Muscle layer of colon (tissue), 2 donors: Measurements from ENCODE around the gene DAZAP2.
"Not testable (repeated sequence)": the region's sequence is repeated elsewhere in the genome, so short reads cannot be mapped to it uniquely, and the experiment has no call there.

ENCODE experiments used
- H3K27ac ChIP-seq: one replicate; pipeline ENCODE4 v1.7.0; 2013; ENCODE audit warnings: low read depth, mild to moderate bottlenecking, low read length, moderate library complexity
- H3K27me3 ChIP-seq, 2 donors: one replicate each; pipeline ENCODE4 v1.7.0; 2013; ENCODE audit warnings: low read length in 2 of 2, mild to moderate bottlenecking in 2 of 2; ENCODE audit not compliant: insufficient read depth in 2 of 2, control insufficient read depth in 1 of 2
- H3K36me3 ChIP-seq: one replicate; pipeline ENCODE4 v1.7.0; 2013; ENCODE audit warnings: mild to moderate bottlenecking, low read length; ENCODE audit not compliant: insufficient read depth
- H3K4me1 ChIP-seq: one replicate; pipeline ENCODE4 v1.7.0; 2013; ENCODE audit warnings: mild to moderate bottlenecking, low read length; ENCODE audit not compliant: insufficient read depth
- H3K4me3 ChIP-seq, 2 donors: one replicate each; pipeline ENCODE4 v1.7.0; 2013; ENCODE audit warnings: low read length in 2 of 2, low read depth in 1 of 2, mild to moderate bottlenecking in 1 of 2, moderate library complexity in 1 of 2
- H3K9ac ChIP-seq: one replicate; pipeline ENCODE4 v1.7.0; 2013; ENCODE audit warnings: low read length
- H3K9me3 ChIP-seq: one replicate; pipeline ENCODE4 v1.7.0; 2013; ENCODE audit warnings: mild to moderate bottlenecking, low read length
- donor health status: abdominal sarcoma.
- donor health status: Adenocarcinoma of cecum.

The DAZAP2 gene

DNA sequence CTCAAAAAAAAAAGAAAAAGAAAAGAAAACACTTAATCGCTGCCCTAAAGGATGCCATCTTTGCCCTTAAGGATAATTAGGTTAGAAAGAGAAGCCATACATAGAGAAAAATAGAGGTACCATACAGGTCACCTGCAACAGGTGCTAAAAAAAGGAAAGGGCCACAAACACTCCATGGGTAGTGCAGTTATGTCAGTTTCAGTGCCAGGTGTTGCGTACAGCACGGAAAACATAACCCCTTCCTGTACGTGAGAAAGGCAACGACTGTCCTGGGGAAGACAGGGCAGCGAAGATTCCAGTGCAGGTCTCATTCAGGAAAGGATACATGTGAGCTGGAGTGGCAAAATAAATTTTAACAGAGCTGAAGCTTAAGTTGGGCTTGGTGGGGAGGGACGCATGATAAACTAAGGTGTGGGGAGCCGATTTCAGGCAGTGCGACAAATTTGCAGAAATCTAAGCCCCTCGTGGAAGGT, 553 bp upstream of the DAZAP2 start:
- Histone ChIP-seq H3K9me3 (no peaks in the 10 kb centered on the region), H3K4me3 (peak overlapping the region; percentile 99 to 100)

DNA sequence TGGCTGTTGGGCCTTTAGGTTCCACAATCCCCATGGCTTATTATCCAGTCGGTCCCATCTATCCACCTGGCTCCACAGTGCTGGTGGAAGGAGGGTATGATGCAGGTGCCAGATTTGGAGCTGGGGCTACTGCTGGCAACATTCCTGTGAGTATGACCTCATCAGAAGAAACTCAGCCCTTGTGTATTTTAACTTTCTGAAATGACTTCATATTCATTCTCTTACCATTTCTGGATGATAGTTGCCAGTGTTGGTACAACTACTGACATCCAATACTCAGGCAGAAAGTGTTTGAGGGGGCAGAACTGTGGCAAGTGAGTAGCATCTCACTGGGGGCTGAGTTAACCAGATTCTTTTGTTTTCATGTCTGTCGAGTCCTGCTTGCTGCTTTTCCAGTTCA, 2.3 kb downstream of the DAZAP2 start:
- peaks cover 17% of the 10 kb centered on the region for H3K4me1 ChIP-seq
- no peak overlapping the region for H3K27ac ChIP-seq
- H3K27me3 ChIP-seq = no peaks in the 10 kb centered on the region
- no peak overlapping the region for H3K4me3 ChIP-seq
- no peaks in the 10 kb centered on the region for H3K9me3 ChIP-seq
- no peak overlapping the region for H3K9ac ChIP-seq
- H3K36me3 ChIP-seq = peaks cover 46% of the 10 kb centered on the region

More for the DNA sequence above, 553 bp upstream of the DAZAP2 start:
- Histone ChIP-seq H3K9ac (peak overlapping the region; percentile 74), H3K27me3 (no peaks in the 10 kb centered on the region), H3K4me1 (peaks cover 17% of the 10 kb centered on the region), H3K36me3 (peaks cover 32% of the 10 kb centered on the region), H3K27ac (peak overlapping the region; percentile 100)

DNA sequence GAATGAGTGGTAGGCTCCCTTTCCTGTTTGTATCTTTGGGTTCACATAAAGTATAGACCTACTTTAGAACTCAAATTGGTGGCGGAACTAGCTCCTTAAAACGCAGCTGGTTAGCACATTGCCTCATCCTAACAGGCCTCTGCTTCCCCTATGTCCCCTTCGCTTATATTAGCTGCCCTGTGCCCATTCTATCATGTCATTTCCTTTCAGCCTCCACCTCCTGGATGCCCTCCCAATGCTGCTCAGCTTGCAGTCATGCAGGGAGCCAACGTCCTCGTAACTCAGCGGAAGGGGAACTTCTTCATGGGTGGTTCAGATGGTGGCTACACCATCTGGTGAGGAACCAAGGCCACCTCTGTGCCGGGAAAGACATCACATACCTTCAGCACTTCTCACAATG, 3.5 kb downstream of the DAZAP2 start:
- H3K27ac ChIP-seq = no peak overlapping the region
- H3K4me3 ChIP-seq = no peak overlapping the region
- no peaks in the 10 kb centered on the region for H3K27me3 ChIP-seq
- no peaks in the 10 kb centered on the region for H3K9me3 ChIP-seq
- H3K9ac ChIP-seq = no peak overlapping the region
- H3K4me1 ChIP-seq = peaks cover 17% of the 10 kb centered on the region
- peaks cover 46% of the 10 kb centered on the region for H3K36me3 ChIP-seq

DNA sequence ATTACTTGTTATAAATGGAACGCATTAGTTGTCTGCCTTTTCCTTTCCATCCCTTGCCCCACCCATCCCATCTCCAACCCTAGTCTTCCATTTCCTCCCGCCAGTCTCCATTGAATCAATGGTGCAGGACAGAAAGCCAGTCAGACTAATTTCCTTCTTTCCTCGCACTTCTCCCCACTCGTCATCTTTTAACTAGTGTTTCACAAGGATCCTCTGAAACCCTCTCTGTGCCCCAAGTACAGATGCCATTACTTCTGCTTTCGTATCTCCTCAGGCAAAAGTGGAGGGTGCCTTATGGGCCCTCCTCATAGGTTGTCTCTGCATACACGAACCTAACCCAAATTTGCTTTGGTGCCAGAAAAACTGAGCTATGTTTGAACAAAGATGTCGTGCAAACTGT, 4.2 kb downstream of the DAZAP2 start:
- Histone ChIP-seq H3K4me1 (peaks cover 21% of the 10 kb centered on the region), H3K36me3 (peaks cover 46% of the 10 kb centered on the region), H3K9ac (no peak overlapping the region)

DNA sequence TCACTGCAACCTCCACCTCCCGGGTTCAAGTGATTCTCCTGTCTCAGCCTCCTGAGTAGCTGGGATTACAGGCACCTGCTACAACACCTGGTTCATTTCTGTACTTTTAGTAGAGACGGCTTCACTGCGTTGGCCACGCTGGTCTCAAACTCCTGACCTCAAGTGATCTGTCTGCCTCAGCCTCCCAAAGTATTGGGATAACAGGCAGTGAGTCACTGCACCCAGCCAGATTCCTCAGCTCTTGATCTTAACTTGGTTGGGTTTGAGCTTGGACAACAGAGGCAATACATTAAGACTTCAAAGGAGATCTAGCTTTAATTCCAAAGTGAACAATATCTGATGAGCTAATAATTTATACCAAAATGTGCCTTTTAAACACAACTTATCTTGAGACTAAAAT, 5.6 kb downstream of the DAZAP2 start:
- no peak overlapping the region for H3K9ac ChIP-seq
- H3K4me1 ChIP-seq = peaks cover 17% of the 10 kb centered on the region
- H3K9me3 ChIP-seq = no peaks in the 10 kb centered on the region
- peaks cover 46% of the 10 kb centered on the region for H3K36me3 ChIP-seq
- no peak overlapping the region for H3K27ac ChIP-seq
- no peak overlapping the region for H3K4me3 ChIP-seq
- H3K27me3 ChIP-seq = no peaks in the 10 kb centered on the region

More for the DNA sequence above, 4.2 kb downstream of the DAZAP2 start:
- Histone ChIP-seq H3K27ac (no peak overlapping the region), H3K27me3 (no peaks in the 10 kb centered on the region), H3K9me3 (no peaks in the 10 kb centered on the region), H3K4me3 (no peak overlapping the region)

DNA sequence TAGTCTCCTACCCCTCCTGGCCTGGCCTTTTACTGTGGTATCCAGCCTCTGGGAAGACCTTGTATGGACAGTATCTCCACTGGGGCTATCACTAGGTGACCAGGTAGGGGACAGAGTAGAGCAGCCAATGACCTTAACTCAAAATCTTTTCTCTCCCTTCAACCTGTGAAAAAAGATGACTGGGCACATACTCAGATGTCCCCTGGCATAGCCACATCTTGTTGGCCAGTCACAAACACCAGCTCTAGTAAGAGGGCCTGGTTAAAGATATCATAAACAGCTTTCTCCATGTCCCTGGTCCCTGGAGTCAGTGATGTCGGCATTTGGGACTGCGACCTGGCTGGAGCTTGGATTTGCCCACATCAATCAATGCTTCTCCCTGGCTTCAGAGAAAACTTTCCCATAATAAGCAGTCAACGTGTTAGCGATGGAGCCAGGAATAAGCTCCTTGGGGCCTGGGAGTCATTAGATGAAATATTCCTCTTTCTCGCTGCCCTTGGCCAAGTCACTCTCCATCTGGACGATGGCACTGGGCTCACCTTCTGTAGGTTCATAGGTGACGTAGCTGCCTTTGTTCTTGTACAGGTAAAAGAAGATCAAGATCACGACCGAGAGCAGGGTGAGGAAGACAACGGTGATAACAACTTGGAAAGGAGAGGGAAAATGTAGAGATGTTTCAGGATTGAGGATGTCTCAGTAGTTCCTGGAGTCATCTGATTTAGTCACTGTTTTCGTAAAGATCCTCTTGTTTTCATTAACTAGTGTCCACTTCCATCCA, 7.0 kb downstream of the DAZAP2 start:
- no peak overlapping the region for H3K4me3 ChIP-seq
- H3K36me3 ChIP-seq = peaks cover 36% of the 10 kb centered on the region
- no peaks in the 10 kb centered on the region for H3K27me3 ChIP-seq
- peaks cover 7% of the 10 kb centered on the region for H3K4me1 ChIP-seq
- H3K27ac ChIP-seq = no peak overlapping the region
- no peak overlapping the region for H3K9ac ChIP-seq
- H3K9me3 ChIP-seq = no peaks in the 10 kb centered on the region

DNA sequence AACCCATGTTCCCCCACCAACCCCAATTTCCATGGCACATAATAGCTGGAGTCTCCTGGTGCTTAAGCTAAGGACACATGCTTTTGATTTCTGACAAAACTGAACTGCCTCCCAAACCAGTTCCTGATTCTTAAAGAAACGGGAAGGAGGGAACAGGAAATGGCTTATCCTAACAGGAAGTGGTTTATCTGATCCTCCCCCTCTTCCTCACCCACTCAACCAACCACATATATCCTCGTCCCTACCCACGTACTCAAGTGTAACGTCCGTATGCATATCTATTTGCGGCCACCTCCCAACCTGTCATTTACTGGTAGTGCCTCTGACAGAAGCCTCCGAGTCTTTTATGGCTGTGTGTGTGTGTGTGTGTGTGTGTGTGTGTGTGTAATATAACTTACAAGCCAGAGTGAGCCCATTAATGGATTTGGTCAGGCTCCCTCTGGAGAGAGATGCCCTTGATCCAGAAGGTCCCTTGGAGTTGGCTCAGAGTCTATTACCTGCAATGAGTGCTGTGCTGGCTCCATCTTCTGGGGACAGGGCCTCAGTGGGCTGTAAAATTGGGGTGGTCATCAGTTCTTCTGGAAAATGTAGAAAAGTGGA, 7.7 kb downstream of the DAZAP2 start:
- Histone ChIP-seq H3K27me3 (no peaks in the 10 kb centered on the region), H3K4me3 (no peak overlapping the region), H3K4me1 (peaks cover 5% of the 10 kb centered on the region), H3K36me3 (peaks cover 29% of the 10 kb centered on the region), H3K9me3 (no peaks in the 10 kb centered on the region), H3K27ac (no peak overlapping the region), H3K9ac (no peak overlapping the region)

DNA sequence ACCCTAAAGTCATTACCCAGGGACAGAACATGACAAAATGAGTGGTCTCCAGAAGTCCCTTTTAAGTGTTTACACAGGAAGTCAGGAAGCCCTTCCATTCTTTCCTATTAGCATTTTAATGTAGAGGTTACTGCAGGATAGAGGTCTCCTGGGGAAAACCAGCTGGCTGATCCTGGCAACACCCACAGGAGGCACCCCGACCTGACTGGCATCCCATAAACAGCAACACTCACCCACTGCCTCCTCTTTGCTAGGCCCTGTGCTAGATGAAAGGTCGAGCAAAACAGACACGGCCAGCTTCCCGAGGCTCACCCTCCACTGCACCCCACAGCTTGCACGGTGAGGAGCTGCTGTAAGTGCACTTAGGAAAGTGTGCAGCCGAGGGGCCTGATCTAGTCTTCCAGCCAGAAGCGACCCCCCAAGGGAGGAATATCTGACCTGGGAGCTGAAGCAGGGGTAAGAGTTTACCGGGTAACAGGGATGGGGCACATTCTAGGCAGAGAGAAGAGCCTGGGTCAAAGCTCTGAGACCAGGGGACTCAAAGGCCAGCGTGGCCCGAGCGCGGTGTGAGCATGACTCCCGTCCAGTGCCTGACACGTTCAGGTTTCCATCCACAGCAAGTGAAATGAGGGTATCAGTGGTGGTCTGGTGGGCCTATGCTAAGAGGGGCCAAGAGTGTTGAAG, 9.0 kb downstream of the DAZAP2 start:
- no peak overlapping the region for H3K27ac ChIP-seq

DNA sequence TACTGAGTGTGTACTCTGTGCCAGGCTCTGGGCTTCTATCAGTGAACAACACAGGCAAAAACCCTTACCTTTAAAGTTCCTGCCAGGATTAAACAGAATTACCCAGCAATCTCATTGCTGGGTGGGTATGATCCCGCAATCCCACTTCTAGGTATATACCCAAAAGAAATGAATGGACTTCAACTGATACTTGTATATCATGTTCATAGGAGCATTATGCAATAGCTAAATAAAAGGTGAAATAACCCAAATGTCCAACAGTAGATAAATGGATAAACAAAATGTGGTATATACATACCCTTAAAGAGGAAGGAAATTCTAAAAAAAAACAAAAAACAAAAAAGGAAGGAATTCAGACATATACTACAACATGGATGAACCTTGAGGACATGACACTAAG, 14.7 kb downstream of the DAZAP2 start:
- H3K4me3 ChIP-seq = no peak overlapping the region
- H3K9me3 ChIP-seq = no peaks in the 10 kb centered on the region
- H3K27ac ChIP-seq = no peak overlapping the region
- no peaks in the 10 kb centered on the region for H3K36me3 ChIP-seq
- H3K4me1 ChIP-seq = no peaks in the 10 kb centered on the region
- H3K9ac ChIP-seq = no peak overlapping the region
- no peaks in the 10 kb centered on the region for H3K27me3 ChIP-seq

More for the DNA sequence above, 9.0 kb downstream of the DAZAP2 start:
- H3K4me3 ChIP-seq = no peak overlapping the region
- no peak overlapping the region for H3K9ac ChIP-seq
- H3K36me3 ChIP-seq = peaks cover 18% of the 10 kb centered on the region
- H3K4me1 ChIP-seq = peaks cover 5% of the 10 kb centered on the region
- no peaks in the 10 kb centered on the region for H3K9me3 ChIP-seq
- H3K27me3 ChIP-seq = no peaks in the 10 kb centered on the region

DNA sequence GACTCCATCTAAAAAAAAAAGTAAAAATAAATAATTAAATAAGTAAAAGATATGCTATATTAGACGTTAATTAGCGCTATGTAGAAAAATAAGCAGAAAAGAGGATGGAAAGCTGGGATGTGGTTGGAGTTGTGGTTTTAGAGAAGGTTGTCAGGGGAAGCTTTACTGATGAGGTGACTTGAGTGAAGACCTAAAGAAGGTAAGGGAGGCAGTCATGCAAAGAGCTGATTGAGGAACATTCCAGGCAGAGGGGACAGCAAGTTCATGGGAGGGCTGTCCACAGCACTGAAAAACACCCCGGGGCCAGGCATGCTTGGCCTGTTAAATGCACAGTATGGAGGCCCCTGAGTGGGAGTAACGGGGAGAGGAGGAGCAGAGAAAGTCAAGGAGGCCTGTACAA, 15.9 kb downstream of the DAZAP2 start:
- no peaks in the 10 kb centered on the region for H3K9me3 ChIP-seq
- no peak overlapping the region for H3K27ac ChIP-seq
- no peaks in the 10 kb centered on the region for H3K36me3 ChIP-seq
- no peak overlapping the region for H3K4me3 ChIP-seq
- no peaks in the 10 kb centered on the region for H3K4me1 ChIP-seq
- no peaks in the 10 kb centered on the region for H3K27me3 ChIP-seq
- no peak overlapping the region for H3K9ac ChIP-seq

DNA sequence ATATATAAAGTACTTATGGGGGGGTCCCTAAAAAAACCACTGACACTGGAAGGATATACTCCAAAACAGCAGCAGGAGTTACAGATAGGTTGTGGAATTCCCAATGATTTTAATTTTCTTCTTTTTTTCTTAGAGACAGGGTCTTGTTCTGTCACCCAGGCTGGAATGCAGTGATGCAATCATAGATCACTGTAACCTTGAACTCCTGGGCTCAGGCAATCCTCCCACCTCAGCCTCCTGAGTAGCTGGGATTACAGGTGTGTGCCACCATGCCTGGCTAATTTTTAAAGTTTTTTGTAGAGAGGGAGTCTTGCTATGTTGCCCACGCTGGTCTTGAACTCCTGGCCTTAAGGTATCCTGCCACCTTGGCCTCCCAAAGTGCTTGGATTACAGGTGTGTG, 21.0 kb downstream of the DAZAP2 start:
- not testable (repeated sequence) for H3K27ac ChIP-seq, H3K4me3 ChIP-seq, H3K36me3 ChIP-seq, H3K9me3 ChIP-seq, H3K4me1 ChIP-seq, H3K27me3 ChIP-seq, H3K9ac ChIP-seq
